ENCODE results near the gene PORCN. TPM values are rescaled to one million over a fixed set of nuclear protein-coding genes. Genes with fewer than 3 reads are reported as not detected.

Gene PORCN
- total RNA-seq, 2 donors from 2014 or later, result 51.1 to 54.4 TPM

GRCh38 chrX:48507246-48507645 is 1.5 kb upstream of the PORCN start:
- Mint-ChIP-seq H3K27me3 (ENCODE audit: insufficient read depth) (no peaks in the 10 kb centered on the region), H3K9me3 (peaks cover 59% of the 10 kb centered on the region), H3K4me1 (peaks cover 8% of the 10 kb centered on the region), H3K36me3 (ENCODE audit: low read depth) (peaks cover 5% of the 10 kb centered on the region), H3K4me3 (no peak overlapping the region), H3K27ac (no peak overlapping the region)
- no peak for DNase-seq
- WGBS, 2 experiments (ENCODE audit: insufficient coverage in 1 of 2, insufficient read length in 1 of 2), result 50 to 86% methylated on average over 1 to 4 of the region's 5 CpGs
- no peaks in the 10 kb centered on the region for H3K27me3 ChIP-seq (ENCODE audit: control insufficient read depth, insufficient read depth, low read length, poor library complexity, severe bottlenecking)
- H3K4me3 ChIP-seq (ENCODE audit: low read length), result no peak overlapping the region
- H3K9ac ChIP-seq (ENCODE audit: extremely low read depth, low read length, poor library complexity, severe bottlenecking), result no peak overlapping the region
- H3K9me3 ChIP-seq (ENCODE audit: control insufficient read depth, low read length), result no peaks in the 10 kb centered on the region
- peaks cover 12% of the 10 kb centered on the region for H3K36me3 ChIP-seq (ENCODE audit: control insufficient read depth, insufficient read depth, low read length)
- no peak overlapping the region for H3K27ac ChIP-seq (ENCODE audit: low read depth, low read length)
- TF ChIP-seq CTCF (conservative IDR thresholded peaks at IDR 0.05), result no peak
- H3K4me1 ChIP-seq (ENCODE audit: control insufficient read depth, insufficient read depth, low read length), result no peaks in the 10 kb centered on the region

- Mint-ChIP-seq H3K27me3 (ENCODE audit: insufficient read depth) (no peaks in the 10 kb centered on the region), H3K4me1 (peaks cover 8% of the 10 kb centered on the region), H3K4me3 (peak overlapping the region; percentile 77), H3K36me3 (ENCODE audit: low read depth) (peaks cover 15% of the 10 kb centered on the region), H3K27ac (no peak overlapping the region), H3K9me3 (peaks cover 58% of the 10 kb centered on the region)
- Histone ChIP-seq H3K4me3 (ENCODE audit: low read length) (peak overlapping the region; percentile 80), H3K9me3 (ENCODE audit: control insufficient read depth, low read length) (no peaks in the 10 kb centered on the region), H3K27ac (ENCODE audit: low read depth, low read length) (no peak overlapping the region), H3K4me1 (ENCODE audit: control insufficient read depth, insufficient read depth, low read length) (no peaks in the 10 kb centered on the region), H3K36me3 (ENCODE audit: control insufficient read depth, insufficient read depth, low read length) (peaks cover 30% of the 10 kb centered on the region), H3K27me3 (ENCODE audit: control insufficient read depth, insufficient read depth, low read length, poor library complexity, severe bottlenecking) (no peaks in the 10 kb centered on the region), H3K9ac (ENCODE audit: extremely low read depth, low read length, poor library complexity, severe bottlenecking) (peak overlapping the region; percentile 6)
- DNase-seq, result no peak
- TF ChIP-seq CTCF (conservative IDR thresholded peaks at IDR 0.05), result no peak
- 0 to 7% methylated on average over 1 to 10 of the region's 16 CpGs for WGBS, 2 experiments (ENCODE audit: insufficient coverage in 1 of 2, insufficient read length in 1 of 2)
Measured at GRCh38 chrX:48509245-48509590, 426 bp downstream of the PORCN start.

GRCh38 chrX:48509619-48510018 is 827 bp downstream of the PORCN start:
- Mint-ChIP-seq H3K9me3 (peaks cover 61% of the 10 kb centered on the region), H3K36me3 (ENCODE audit: low read depth) (peaks cover 18% of the 10 kb centered on the region), H3K4me3 (peak overlapping the region; percentile 77), H3K27me3 (ENCODE audit: insufficient read depth) (no peaks in the 10 kb centered on the region), H3K27ac (no peak overlapping the region), H3K4me1 (peaks cover 8% of the 10 kb centered on the region)
- Histone ChIP-seq H3K36me3 (ENCODE audit: control insufficient read depth, insufficient read depth, low read length) (peaks cover 34% of the 10 kb centered on the region), H3K4me3 (ENCODE audit: low read length) (peak overlapping the region; percentile 80), H3K9me3 (ENCODE audit: control insufficient read depth, low read length) (no peaks in the 10 kb centered on the region), H3K4me1 (ENCODE audit: control insufficient read depth, insufficient read depth, low read length) (no peaks in the 10 kb centered on the region), H3K9ac (ENCODE audit: extremely low read depth, low read length, poor library complexity, severe bottlenecking) (peak overlapping the region; percentile 6), H3K27ac (ENCODE audit: low read depth, low read length) (no peak overlapping the region), H3K27me3 (ENCODE audit: control insufficient read depth, insufficient read depth, low read length, poor library complexity, severe bottlenecking) (no peaks in the 10 kb centered on the region)
- DNase-seq, result no peak
- 50 to 71% methylated on average over 1 to 11 of the region's 11 CpGs for WGBS, 2 experiments (ENCODE audit: insufficient coverage in 1 of 2, insufficient read length in 1 of 2)
- peak; percentile 8 for TF ChIP-seq CTCF (conservative IDR thresholded peaks at IDR 0.05)

Measured in endodermal cell (in vitro differentiated cells).